ENCODE data around the gene PDYN. TPM values are rescaled to one million over a fixed set of nuclear protein-coding genes. Genes with fewer than 3 reads are reported as not detected.

Gene PDYN
- polyA plus RNA-seq, 3 donors = not detected

DNA sequence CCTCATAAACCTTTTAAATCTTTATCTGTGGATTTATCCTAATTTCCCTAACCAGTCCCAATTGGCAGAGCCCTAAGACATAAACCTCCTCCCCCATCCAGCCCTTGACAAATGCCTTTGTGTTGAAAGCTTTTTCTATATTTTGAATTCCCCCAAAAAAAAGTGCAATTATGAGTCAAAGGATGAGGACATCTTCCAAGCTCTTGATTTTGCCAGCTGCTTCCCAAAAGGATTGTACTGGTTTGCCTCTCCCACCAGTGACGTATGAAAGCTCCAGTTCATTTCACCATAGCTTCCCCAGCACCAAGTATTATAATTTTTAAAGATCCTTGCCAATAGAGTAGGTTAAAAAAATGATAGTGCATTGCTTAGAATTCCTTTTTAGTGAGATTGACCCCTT is 59.7 kb downstream of the PDYN start:
- H3K27ac ChIP-seq (ENCODE audit: low read depth in 1 of 2, low read length in 2 of 2) = peak overlapping the region in 1 of 2 donors; percentile 59
- peaks cover 36 to 57% of the 10 kb centered on the region in 2 donors for H3K4me1 ChIP-seq (ENCODE audit: control insufficient read depth in 1 of 2, insufficient read depth in 2 of 2, low read length in 2 of 2)
- H4K20me1 ChIP-seq (ENCODE audit: insufficient read depth, low read length) = peaks cover 84% of the 10 kb centered on the region
- H3K36me3 ChIP-seq (replicated peaks in 1 of 2; ENCODE audit: control insufficient read depth in 1 of 2, insufficient read depth in 2 of 2, low read length in 2 of 2) = peaks cover 77 to 95% of the 10 kb centered on the region in 2 donors
- H3K4me2 ChIP-seq (replicated peaks; ENCODE audit: extremely low read depth, low read length, poor library complexity, severe bottlenecking) = no peak overlapping the region
- H3K27me3 ChIP-seq (ENCODE audit: control insufficient read depth in 2 of 2, insufficient read depth in 2 of 2, low read length in 2 of 2) = no peaks in the 10 kb centered on the region
- peaks cover 8% of the 10 kb centered on the region for H3K79me2 ChIP-seq (ENCODE audit: insufficient read depth, low read length)
- H3K9ac ChIP-seq (ENCODE audit: insufficient read depth, low read length, poor library complexity, severe bottlenecking) = no peak overlapping the region
- peak; percentile 19 to 83 (median 55) for DNase-seq
- intact Hi-C loops (cut with micrococcal nuclease) = loop anchor here in 1 of 2 donors (5.0 kb wide), 1 partner anchor 33 kb away; no protein-coding TSS in a partner anchor
- Mint-ChIP-seq H3K9me3 (no peaks in the 10 kb centered on the region), H3K4me1 (peaks cover 74% of the 10 kb centered on the region), H3K27me3 (ENCODE audit: low read depth in 3 of 3) (peaks cover 1 to 6% (median 1%) of the 10 kb centered on the region in 3 donors), H3K36me3 (peaks cover 93 to 99% of the 10 kb centered on the region in 2 donors), H3K4me3 (no peak overlapping the region), H3K27ac (peak overlapping the region; percentile 74 to 92 (median 81))
- H3K4me3 ChIP-seq (replicated peaks in 1 of 3; ENCODE audit: low read depth in 2 of 3, low read length in 3 of 3) = no peak overlapping the region
- WGBS (ENCODE audit: insufficient coverage) = no CpG with 5 or more reads among the region's 1 CpG
- no peak for TF ChIP-seq CTCF (IDR thresholded peaks at IDR 0.05)
- H2AFZ ChIP-seq (ENCODE audit: insufficient read depth, low read depth, low read length, poor library complexity, severe bottlenecking) = no peak overlapping the region
- H3K9me3 ChIP-seq (replicated peaks in 1 of 2; ENCODE audit: control insufficient read depth in 1 of 2, insufficient read depth in 1 of 2, low read length in 2 of 2) = no peaks in the 10 kb centered on the region

DNA sequence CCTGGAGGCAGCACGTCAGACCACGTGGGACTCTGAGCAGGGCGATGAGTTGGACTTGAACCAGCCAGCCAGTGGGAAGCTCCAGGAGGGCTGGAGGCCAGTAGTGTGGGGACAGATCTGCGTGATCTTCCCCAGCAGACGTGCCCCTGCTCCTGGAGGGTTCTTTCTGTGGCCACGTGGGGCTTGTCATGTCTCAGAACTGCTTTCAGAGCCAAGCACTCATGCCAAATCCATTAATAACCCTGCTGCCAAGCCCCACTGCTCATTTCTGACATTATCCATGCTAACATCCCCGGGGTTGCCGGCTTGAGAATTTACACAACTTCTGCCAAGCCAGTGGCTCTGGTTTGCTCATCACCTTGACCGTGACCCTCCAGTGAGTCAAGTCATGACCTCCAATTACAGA is 60.4 kb downstream of the PDYN start:
- H3K27me3 ChIP-seq (ENCODE audit: control insufficient read depth in 2 of 2, insufficient read depth in 2 of 2, low read length in 2 of 2) = no peaks in the 10 kb centered on the region
- intact Hi-C loops (cut with micrococcal nuclease) = loop anchor here in 1 of 2 donors (5.0 kb wide), 1 partner anchor 34 kb away; no protein-coding TSS in a partner anchor
- Mint-ChIP-seq H3K9me3 (no peaks in the 10 kb centered on the region), H3K27ac (peak overlapping the region in 6 of 7 donors; percentile 12 to 88 (median 64)), H3K4me3 (no peak overlapping the region), H3K4me1 (peaks cover 67% of the 10 kb centered on the region), H3K36me3 (peaks cover 93 to 99% of the 10 kb centered on the region in 2 donors), H3K27me3 (ENCODE audit: low read depth in 3 of 3) (peaks cover 1 to 6% (median 1%) of the 10 kb centered on the region in 3 donors)
- no peaks in the 10 kb centered on the region for H3K9me3 ChIP-seq (replicated peaks in 1 of 2; ENCODE audit: control insufficient read depth in 1 of 2, insufficient read depth in 1 of 2, low read length in 2 of 2)
- TF ChIP-seq CTCF (IDR thresholded peaks at IDR 0.05) = no peak
- no peak overlapping the region for H3K9ac ChIP-seq (ENCODE audit: insufficient read depth, low read length, poor library complexity, severe bottlenecking)
- H3K4me2 ChIP-seq (replicated peaks; ENCODE audit: extremely low read depth, low read length, poor library complexity, severe bottlenecking) = no peak overlapping the region
- DNase-seq = peak in 1 of 3 donors; percentile 70
- H2AFZ ChIP-seq (ENCODE audit: insufficient read depth, low read depth, low read length, poor library complexity, severe bottlenecking) = no peak overlapping the region
- peak overlapping the region; percentile 44 to 59 for H3K27ac ChIP-seq (ENCODE audit: low read depth in 1 of 2, low read length in 2 of 2)
- H3K79me2 ChIP-seq (ENCODE audit: insufficient read depth, low read length) = peaks cover 8% of the 10 kb centered on the region
- peaks cover 79 to 95% of the 10 kb centered on the region in 2 donors for H3K36me3 ChIP-seq (replicated peaks in 1 of 2; ENCODE audit: control insufficient read depth in 1 of 2, insufficient read depth in 2 of 2, low read length in 2 of 2)
- peaks cover 87% of the 10 kb centered on the region for H4K20me1 ChIP-seq (ENCODE audit: insufficient read depth, low read length)
- WGBS (ENCODE audit: insufficient coverage) = 90% methylated on average over 7 of the region's 9 CpGs
- H3K4me3 ChIP-seq (replicated peaks in 1 of 3; ENCODE audit: low read depth in 2 of 3, low read length in 3 of 3) = no peak overlapping the region
- H3K4me1 ChIP-seq (ENCODE audit: control insufficient read depth in 1 of 2, insufficient read depth in 2 of 2, low read length in 2 of 2) = peaks cover 30 to 50% of the 10 kb centered on the region in 2 donors
